G401 (cell line): Measurements from ENCODE around the gene ORM1. TPM values are rescaled to one million over a fixed set of nuclear protein-coding genes. Genes with fewer than 3 reads are reported as not detected.

Experiments used
- DNase-seq: peaks from one replicate; pipeline ENCODE4 v3.0.0-alpha.2; 2015; ENCODE audit warnings: low spot score
- in situ Hi-C: cut with HindIII; loops from 2 replicates; pipeline ENCODE4 v1.10.0; 2016; ENCODE audit warnings: low sequenced_read_pairs, mixed read lengths
- total RNA-seq: library from RNA; depleted of rRNA; stranded (reverse); fragments of >200 nt; shearing (Covaris generic); gene quantifications from 2 replicates; pipeline ENCODE4 v1.2.3, GENCODE V29; 2014

ORM1 gene
- total RNA-seq, 1 experiment from 2014 or later: not detected

GRCh38 chr9:114286146-114286679 is 36.7 kb upstream of the ORM1 start:
- DNase-seq: no peak

GRCh38 chr9:114287001-114287762 is 35.7 kb upstream of the ORM1 start:
- in situ Hi-C loops: no loop called here
- peak; percentile 72 for DNase-seq

More at GRCh38 chr9:114286146-114286679, 36.7 kb upstream of the ORM1 start:
- in situ Hi-C loops: no loop called here

- in situ Hi-C loops: no loop called here
These were observed 35.1 kb upstream of the ORM1 start for GRCh38 chr9:114287763-114288192.

GRCh38 chr9:114288193-114289091 is 34.5 kb upstream of the ORM1 start:
- in situ Hi-C loops: no loop called here
- no peak for DNase-seq

More at GRCh38 chr9:114287763-114288192, 35.1 kb upstream of the ORM1 start:
- no peak for DNase-seq

- in situ Hi-C loops: no loop called here
- DNase-seq: no peak
These were observed 33.8 kb upstream of the ORM1 start for GRCh38 chr9:114289106-114289505.

GRCh38 chr9:114289571-114290481 is 33.1 kb upstream of the ORM1 start:
- peak; percentile 92 for DNase-seq
- in situ Hi-C loops: no loop called here

- in situ Hi-C loops: no loop called here
- DNase-seq: no peak
These were observed 32.3 kb upstream of the ORM1 start for GRCh38 chr9:114290561-114290986.

- in situ Hi-C loops: no loop called here
- peak; percentile 84 for DNase-seq
These were observed 31.8 kb upstream of the ORM1 start for GRCh38 chr9:114291064-114291474.

GRCh38 chr9:114291886-114292590 is 30.9 kb upstream of the ORM1 start:
- DNase-seq: no peak
- in situ Hi-C loops: no loop called here

GRCh38 chr9:114294664-114295063 is 28.2 kb upstream of the ORM1 start:
- in situ Hi-C loops: no loop called here
- DNase-seq: no peak

GRCh38 chr9:114296338-114296737 is 26.6 kb upstream of the ORM1 start:
- no peak for DNase-seq
- in situ Hi-C loops: no loop called here

- in situ Hi-C loops: no loop called here
- no peak for DNase-seq
These were observed 23.4 kb upstream of the ORM1 start for GRCh38 chr9:114299286-114300152.

GRCh38 chr9:114300153-114300845 is 22.6 kb upstream of the ORM1 start:
- no peak for DNase-seq
- in situ Hi-C loops: no loop called here

GRCh38 chr9:114300846-114301797 is 21.8 kb upstream of the ORM1 start:
- in situ Hi-C loops: no loop called here
- no peak for DNase-seq

- no peak for DNase-seq
- in situ Hi-C loops: no loop called here
These were observed 20.9 kb upstream of the ORM1 start for GRCh38 chr9:114301798-114302565.
